Measurements from ENCODE around the gene INMT.

DNA sequence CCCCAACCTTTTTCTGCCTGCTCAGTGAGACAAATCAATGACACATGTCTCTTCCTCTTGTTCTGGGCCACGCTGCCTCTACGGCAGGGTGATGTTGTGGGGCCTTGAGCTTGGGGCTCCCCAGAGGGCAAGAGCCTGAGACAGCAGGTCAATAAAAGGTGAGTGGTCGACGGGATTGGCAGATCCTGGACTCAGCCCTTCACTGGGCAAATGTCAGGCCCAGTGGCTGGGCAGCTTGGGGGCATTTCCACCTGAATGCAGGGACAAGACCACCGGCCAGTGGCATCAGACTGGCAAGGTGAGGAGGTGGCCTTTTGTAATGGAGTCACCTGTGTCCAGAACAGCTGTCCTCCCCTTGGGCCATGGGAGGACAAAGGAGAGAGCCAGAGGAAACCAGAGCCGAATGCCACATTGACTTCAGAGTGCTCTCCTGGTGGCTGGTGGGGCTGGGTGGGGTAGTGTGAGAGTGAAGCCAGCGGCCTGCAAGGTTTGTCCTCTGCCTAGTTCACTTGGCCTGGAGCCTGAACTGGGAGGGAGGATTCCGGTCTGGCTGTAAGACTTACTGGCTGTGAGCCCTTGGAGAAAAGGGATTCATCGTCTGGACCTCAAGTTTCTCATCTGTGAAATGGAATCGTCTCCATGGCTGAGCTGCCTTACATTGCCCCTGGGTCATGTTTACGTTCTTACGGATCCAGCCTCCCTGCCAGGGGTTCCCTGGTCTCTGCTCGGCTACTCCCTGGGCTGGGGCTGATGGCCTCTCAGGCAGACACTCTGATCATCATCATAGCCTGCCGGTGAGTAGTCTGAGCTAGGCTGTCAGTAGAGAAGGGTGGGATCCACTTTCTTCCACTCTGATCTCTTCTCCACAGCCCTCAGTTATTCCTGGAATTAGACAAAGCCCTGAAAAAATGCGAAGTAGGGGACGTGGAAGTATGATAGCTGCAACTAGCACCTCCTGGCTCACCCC is 44.3 kb upstream of the INMT start:
- TF ChIP-seq ZNF37A (tag by site-specific recombination; IDR thresholded peaks at IDR 0.05) (no peak), ZNF670 (tag by site-specific recombination; IDR thresholded peaks at IDR 0.05; ENCODE audit: low read depth) (no peak), ZFP41 (tag by site-specific recombination; IDR thresholded peaks at IDR 0.05; ENCODE audit: borderline replicate concordance) (no peak), ZFP37 (tag by site-specific recombination; IDR thresholded peaks at IDR 0.05) (no peak), ZNF311 (tag by site-specific recombination; IDR thresholded peaks at IDR 0.05; ENCODE audit: borderline replicate concordance) (no peak), SCRT2 (tag by site-specific recombination; IDR thresholded peaks at IDR 0.05) (no peak), SP2 (tag by site-specific recombination; IDR thresholded peaks at IDR 0.05) (no peak)
- TF ChIP-seq, protein P1, sequence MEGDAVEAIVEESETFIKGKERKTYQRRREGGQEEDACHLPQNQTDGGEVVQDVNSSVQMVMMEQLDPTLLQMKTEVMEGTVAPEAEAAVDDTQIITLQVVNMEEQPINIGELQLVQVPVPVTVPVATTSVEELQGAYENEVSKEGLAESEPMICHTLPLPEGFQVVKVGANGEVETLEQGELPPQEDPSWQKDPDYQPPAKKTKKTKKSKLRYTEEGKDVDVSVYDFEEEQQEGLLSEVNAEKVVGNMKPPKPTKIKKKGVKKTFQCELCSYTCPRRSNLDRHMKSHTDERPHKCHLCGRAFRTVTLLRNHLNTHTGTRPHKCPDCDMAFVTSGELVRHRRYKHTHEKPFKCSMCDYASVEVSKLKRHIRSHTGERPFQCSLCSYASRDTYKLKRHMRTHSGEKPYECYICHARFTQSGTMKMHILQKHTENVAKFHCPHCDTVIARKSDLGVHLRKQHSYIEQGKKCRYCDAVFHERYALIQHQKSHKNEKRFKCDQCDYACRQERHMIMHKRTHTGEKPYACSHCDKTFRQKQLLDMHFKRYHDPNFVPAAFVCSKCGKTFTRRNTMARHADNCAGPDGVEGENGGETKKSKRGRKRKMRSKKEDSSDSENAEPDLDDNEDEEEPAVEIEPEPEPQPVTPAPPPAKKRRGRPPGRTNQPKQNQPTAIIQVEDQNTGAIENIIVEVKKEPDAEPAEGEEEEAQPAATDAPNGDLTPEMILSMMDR (tag by site-specific recombination; IDR thresholded peaks at IDR 0.05), result no peak
- TF ChIP-seq, protein P2, sequence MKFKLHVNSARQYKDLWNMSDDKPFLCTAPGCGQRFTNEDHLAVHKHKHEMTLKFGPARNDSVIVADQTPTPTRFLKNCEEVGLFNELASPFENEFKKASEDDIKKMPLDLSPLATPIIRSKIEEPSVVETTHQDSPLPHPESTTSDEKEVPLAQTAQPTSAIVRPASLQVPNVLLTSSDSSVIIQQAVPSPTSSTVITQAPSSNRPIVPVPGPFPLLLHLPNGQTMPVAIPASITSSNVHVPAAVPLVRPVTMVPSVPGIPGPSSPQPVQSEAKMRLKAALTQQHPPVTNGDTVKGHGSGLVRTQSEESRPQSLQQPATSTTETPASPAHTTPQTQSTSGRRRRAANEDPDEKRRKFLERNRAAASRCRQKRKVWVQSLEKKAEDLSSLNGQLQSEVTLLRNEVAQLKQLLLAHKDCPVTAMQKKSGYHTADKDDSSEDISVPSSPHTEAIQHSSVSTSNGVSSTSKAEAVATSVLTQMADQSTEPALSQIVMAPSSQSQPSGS (tag by site-specific recombination; IDR thresholded peaks at IDR 0.05; ENCODE audit: low read depth), result no peak
- TF ChIP-seq, protein P3, sequence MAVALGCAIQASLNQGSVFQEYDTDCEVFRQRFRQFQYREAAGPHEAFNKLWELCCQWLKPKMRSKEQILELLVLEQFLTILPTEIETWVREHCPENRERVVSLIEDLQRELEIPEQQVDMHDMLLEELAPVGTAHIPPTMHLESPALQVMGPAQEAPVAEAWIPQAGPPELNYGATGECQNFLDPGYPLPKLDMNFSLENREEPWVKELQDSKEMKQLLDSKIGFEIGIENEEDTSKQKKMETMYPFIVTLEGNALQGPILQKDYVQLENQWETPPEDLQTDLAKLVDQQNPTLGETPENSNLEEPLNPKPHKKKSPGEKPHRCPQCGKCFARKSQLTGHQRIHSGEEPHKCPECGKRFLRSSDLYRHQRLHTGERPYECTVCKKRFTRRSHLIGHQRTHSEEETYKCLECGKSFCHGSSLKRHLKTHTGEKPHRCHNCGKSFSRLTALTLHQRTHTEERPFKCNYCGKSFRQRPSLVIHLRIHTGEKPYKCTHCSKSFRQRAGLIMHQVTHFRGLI (tag by site-specific recombination; IDR thresholded peaks at IDR 0.05), result no peak
- TF ChIP-seq, protein P4, sequence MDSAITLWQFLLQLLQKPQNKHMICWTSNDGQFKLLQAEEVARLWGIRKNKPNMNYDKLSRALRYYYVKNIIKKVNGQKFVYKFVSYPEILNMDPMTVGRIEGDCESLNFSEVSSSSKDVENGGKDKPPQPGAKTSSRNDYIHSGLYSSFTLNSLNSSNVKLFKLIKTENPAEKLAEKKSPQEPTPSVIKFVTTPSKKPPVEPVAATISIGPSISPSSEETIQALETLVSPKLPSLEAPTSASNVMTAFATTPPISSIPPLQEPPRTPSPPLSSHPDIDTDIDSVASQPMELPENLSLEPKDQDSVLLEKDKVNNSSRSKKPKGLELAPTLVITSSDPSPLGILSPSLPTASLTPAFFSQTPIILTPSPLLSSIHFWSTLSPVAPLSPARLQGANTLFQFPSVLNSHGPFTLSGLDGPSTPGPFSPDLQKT (IDR thresholded peaks at IDR 0.05; ENCODE audit: borderline replicate concordance, low read depth, low read length), result no peak
- TF ChIP-seq, protein P5, sequence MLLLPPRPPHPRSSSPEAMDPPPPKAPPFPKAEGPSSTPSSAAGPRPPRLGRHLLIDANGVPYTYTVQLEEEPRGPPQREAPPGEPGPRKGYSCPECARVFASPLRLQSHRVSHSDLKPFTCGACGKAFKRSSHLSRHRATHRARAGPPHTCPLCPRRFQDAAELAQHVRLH (tag by site-specific recombination; IDR thresholded peaks at IDR 0.05), result no peak
- TF ChIP-seq, protein P6, sequence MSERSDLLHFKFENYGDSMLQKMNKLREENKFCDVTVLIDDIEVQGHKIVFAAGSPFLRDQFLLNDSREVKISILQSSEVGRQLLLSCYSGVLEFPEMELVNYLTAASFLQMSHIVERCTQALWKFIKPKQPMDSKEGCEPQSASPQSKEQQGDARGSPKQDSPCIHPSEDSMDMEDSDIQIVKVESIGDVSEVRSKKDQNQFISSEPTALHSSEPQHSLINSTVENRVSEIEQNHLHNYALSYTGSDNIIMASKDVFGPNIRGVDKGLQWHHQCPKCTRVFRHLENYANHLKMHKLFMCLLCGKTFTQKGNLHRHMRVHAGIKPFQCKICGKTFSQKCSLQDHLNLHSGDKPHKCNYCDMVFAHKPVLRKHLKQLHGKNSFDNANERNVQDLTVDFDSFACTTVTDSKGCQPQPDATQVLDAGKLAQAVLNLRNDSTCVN (tag by site-specific recombination; optimal IDR thresholded peaks at IDR 0.05), result no peak
- TF ChIP-seq, protein P7, sequence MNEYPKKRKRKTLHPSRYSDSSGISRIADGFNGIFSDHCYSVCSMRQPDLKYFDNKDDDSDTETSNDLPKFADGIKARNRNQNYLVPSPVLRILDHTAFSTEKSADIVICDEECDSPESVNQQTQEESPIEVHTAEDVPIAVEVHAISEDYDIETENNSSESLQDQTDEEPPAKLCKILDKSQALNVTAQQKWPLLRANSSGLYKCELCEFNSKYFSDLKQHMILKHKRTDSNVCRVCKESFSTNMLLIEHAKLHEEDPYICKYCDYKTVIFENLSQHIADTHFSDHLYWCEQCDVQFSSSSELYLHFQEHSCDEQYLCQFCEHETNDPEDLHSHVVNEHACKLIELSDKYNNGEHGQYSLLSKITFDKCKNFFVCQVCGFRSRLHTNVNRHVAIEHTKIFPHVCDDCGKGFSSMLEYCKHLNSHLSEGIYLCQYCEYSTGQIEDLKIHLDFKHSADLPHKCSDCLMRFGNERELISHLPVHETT (tag by site-specific recombination; IDR thresholded peaks at IDR 0.05), result no peak

Measured in HEK293 (cell line).